ACHN (cell line): ENCODE results near the gene APOBR.
"Not testable (repeated sequence)": the region's sequence is repeated elsewhere in the genome, so short reads cannot be mapped to it uniquely, and the experiment has no call there.

Experiments used
- DNase-seq: peaks from one replicate; pipeline ENCODE4 v3.0.0-alpha.2; 2015
- in situ Hi-C: cut with HindIII; loops from 2 replicates; pipeline ENCODE4 v1.10.0; 2017; ENCODE audit warnings: low sequenced_read_pairs, low pct_ligation_motif_present, low pct_unique_long_range_greater_than_20kb

APOBR gene

GRCh38 chr16:28544998-28545397, 50.6 kb downstream of the APOBR start:
- no peak for DNase-seq
- in situ Hi-C loops = no loop called here

DNA sequence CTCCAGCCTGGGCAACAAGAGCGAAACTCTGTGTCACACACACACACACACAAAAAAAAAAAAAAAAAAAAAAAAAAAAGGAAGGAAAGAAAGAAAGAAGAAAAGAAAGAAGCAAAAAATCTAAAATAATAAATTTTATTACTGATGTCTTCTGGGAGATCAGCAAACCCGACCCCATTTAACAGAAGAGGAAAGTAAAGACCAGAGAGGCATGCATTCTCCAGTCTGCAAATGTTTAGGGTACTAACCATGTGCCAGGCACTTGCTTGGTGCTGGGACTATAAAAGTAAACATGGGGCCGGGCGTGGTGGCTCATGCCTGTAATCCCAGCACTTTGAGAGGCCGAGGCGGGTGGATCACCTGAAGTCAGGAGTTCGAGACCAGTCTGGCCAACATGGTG, 51.5 kb downstream of the APOBR start:
- in situ Hi-C loops, DNase-seq: not testable (repeated sequence)

- in situ Hi-C loops = no loop called here
- DNase-seq = no peak
These were observed 52.2 kb downstream of the APOBR start for GRCh38 chr16:28546626-28547025.

GRCh38 chr16:28548306-28548802, 53.9 kb downstream of the APOBR start:
- DNase-seq = no peak

More at GRCh38 chr16:28548306-28548802, 53.9 kb downstream of the APOBR start:
- in situ Hi-C loops = no loop called here
